OCI-LY3 (cell line): ENCODE results near the gene AK6.

Experiments
- CTCF ChIP-seq: fragments of 200-600, 300-600 bp; sonication (generic); IDR thresholded peaks from 2 replicates; pipeline ENCODE4 v1.5.1; 2014; ENCODE audit warnings: antibody characterized with exemption, low read length, low read depth
- EZH2phosphoT487 ChIP-seq: fragments of 200-600 bp; shearing (Covaris generic); IDR thresholded peaks from 2 replicates; pipeline ENCODE4 v1.6.1; 2018; ENCODE audit warnings: antibody characterized with exemption, mixed run types, low read depth

DNA sequence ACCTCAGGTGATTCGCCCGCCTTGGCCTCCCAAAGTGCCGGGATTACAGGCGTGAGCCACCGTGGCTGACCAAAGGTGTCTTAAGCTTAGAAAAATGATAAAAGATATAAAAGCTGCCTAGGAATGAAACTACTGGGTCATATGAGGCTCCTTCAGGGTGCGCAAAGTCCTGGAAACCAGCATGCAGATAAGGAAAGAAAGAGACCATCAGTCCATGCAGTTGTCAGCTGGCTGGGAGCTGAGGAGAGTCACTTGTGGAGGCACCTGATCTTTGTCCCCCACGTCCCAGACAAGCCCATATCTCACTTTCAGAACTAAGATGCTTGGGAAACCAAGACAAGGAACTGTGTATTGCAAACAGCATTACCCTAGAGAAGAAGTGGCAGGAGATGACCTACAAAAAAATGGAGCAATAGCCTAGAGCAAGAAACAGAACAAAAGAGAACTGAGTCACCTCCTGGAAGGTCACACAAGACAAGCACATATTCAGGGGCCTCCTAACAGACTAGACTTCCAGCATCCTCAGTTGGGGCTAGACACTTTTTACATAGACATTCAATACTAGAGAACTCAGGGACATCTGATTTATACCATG is 33.9 kb downstream of the AK6 start:
- TF ChIP-seq CTCF = no peak
- TF ChIP-seq EZH2phosphoT487 = no peak
